HepG2 (cell line): ENCODE measurements around the gene ANO3.

Source experiments
- ARID2 ChIP-seq: sonication (generic); formaldehyde crosslinking; IDR thresholded peaks from 2 replicates; pipeline ENCODE4 v1.8.1; 2022; ENCODE audit warnings: mild to moderate bottlenecking, missing genetic modification reagents, borderline replicate concordance
- E2F1 ChIP-seq: sonication (generic); formaldehyde crosslinking; IDR thresholded peaks from 2 replicates; pipeline ENCODE4 v1.5.0; 2020; ENCODE audit warnings: missing genetic modification reagents
- EP300 ChIP-seq, 3 experiments: sonication (generic) in 1 of 3; formaldehyde crosslinking in 1 of 3; IDR thresholded peaks; 2 replicates each; pipeline versions ENCODE4 v1.5.1 to v1.6.1; 2011 to 2020; ENCODE audit warnings: low read depth in 2 of 3, low read length in 2 of 3, borderline replicate concordance in 1 of 3, improper control_type of control experiment in 1 of 3, mild to moderate bottlenecking in 1 of 3, missing genetic modification reagents in 1 of 3, moderate library complexity in 1 of 3
- NFRKB ChIP-seq: fragments of 450-650 bp; IDR thresholded peaks from 2 replicates; pipeline ENCODE4 v1.6.1; 2017
- SP1 ChIP-seq, 2 experiments: fragments of 450-650 bp in 1 of 2; sonication (generic) in 1 of 2; formaldehyde crosslinking in 1 of 2; IDR thresholded peaks; 2 replicates each; pipeline versions ENCODE4 v1.4.0 to v1.6.1; 2016 to 2020; ENCODE audit warnings: missing genetic modification reagents in 1 of 2
- TCF12 ChIP-seq, 2 experiments: fragments of 450-650 bp in 1 of 2; sonication (generic) in 1 of 2; formaldehyde crosslinking in 1 of 2; IDR thresholded peaks; 2 replicates each; pipeline versions ENCODE4 v1.6.1 to v1.8.0; 2017 to 2022; ENCODE audit warnings: antibody characterized with exemption in 1 of 2, mild to moderate bottlenecking in 1 of 2, missing genetic modification reagents in 1 of 2, moderate library complexity in 1 of 2
- YY1 ChIP-seq: IDR thresholded peaks from 2 replicates; pipeline ENCODE4 v1.6.1; 2011; ENCODE audit warnings: low read length, low read depth, moderate library complexity, mild to moderate bottlenecking; ENCODE audit not compliant: insufficient read depth, insufficient replicate concordance
- ZBTB7A ChIP-seq: sonication (generic); formaldehyde crosslinking; IDR thresholded peaks from 2 replicates; pipeline ENCODE4 v1.8.0; 2022; ENCODE audit warnings: mild to moderate bottlenecking, missing genetic modification reagents
- ZNF550 ChIP-seq: sonication (generic); formaldehyde crosslinking; IDR thresholded peaks from 2 replicates; pipeline ENCODE4 v1.4.0; 2020; ENCODE audit warnings: mild to moderate bottlenecking, missing genetic modification reagents, borderline replicate concordance
- ZNF776 ChIP-seq: sonication (generic); formaldehyde crosslinking; IDR thresholded peaks from 2 replicates; pipeline ENCODE4 v1.4.0; 2020; ENCODE audit warnings: mild to moderate bottlenecking, missing genetic modification reagents
- TF ChIP-seq, protein P1 (sequence below): sonication (generic); formaldehyde crosslinking; IDR thresholded peaks from 2 replicates; pipeline ENCODE4 v1.5.0; 2020; ENCODE audit warnings: mild to moderate bottlenecking, missing genetic modification reagents, moderate library complexity
- TF ChIP-seq, protein P2 (sequence below): sonication (generic); formaldehyde crosslinking; IDR thresholded peaks from 2 replicates; pipeline ENCODE4 v1.8.0; 2022; ENCODE audit warnings: low read depth, missing genetic modification reagents
- TF ChIP-seq, protein P3 (sequence below), 2 experiments: IDR thresholded peaks; 2 replicates each; pipeline ENCODE4 v1.6.1; 2011 to 2012; ENCODE audit warnings: low read length in 2 of 2, borderline replicate concordance in 1 of 2, low read depth in 1 of 2, mild to moderate bottlenecking in 1 of 2, moderate library complexity in 1 of 2
- TF ChIP-seq, protein P4 (sequence below): sonication (generic); formaldehyde crosslinking; IDR thresholded peaks from 2 replicates; pipeline ENCODE4 v1.9.0; 2021; ENCODE audit warnings: missing genetic modification reagents, borderline replicate concordance

DNA sequence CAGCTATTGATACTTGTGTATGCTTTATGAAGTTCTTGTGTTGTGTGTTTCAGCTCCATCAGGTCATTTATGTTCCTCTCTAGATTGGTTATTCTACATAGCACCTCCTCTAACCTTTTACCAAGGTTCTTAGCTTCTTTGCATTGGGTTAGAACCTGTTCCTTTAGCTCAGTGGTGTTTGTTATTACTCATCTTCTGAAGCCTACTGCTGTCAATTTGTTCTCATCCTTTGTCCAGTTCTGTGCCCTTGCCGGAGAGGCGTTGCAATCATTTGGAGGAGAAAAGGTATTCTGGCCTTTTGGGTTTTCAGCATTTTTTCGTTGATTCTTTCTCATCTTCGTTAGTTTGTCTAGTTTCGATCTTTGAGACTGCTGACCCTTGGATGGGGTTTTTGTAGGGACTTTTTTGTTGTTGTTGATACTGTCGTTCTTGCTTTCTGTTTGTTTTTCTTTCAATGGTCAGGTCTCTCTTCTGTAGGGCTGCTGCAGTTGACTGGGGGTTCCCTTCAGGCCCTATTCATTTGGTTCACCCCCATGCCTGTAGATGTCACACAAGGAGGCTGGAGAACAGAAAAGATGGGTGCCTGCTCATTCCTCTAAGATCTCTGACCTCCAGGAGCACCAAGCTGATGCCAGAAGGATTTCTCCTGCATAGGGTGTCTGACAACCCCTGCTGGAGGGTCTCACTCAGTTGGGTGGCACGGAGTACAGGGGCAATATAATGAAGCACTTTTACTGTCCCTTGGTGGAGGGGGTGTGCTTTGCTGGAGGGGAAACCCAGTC is 276.0 kb downstream of the ANO3 start:
- TF ChIP-seq ZBTB7A (CRISPR knock-in tag) (no peak), TCF12 (IDR thresholded peaks at IDR 0.05) (no peak), TCF12 (CRISPR knock-in tag; IDR thresholded peaks at IDR 0.05) (no peak), ARID2 (CRISPR knock-in tag) (no peak), EP300 (IDR thresholded peaks at IDR 0.05; ENCODE audit: low read depth in 2 of 2, low read length in 2 of 2) (no peak), EP300 (CRISPR knock-in tag; IDR thresholded peaks at IDR 0.05; ENCODE audit: borderline replicate concordance) (no peak), SP1 (IDR thresholded peaks at IDR 0.05) (no peak), SP1 (CRISPR knock-in tag; IDR thresholded peaks at IDR 0.05) (no peak), ZNF550 (no peak), NFRKB (no peak), ZNF776 (no peak), YY1 (no peak), E2F1 (CRISPR knock-in tag) (no peak)
- TF ChIP-seq, protein P1, sequence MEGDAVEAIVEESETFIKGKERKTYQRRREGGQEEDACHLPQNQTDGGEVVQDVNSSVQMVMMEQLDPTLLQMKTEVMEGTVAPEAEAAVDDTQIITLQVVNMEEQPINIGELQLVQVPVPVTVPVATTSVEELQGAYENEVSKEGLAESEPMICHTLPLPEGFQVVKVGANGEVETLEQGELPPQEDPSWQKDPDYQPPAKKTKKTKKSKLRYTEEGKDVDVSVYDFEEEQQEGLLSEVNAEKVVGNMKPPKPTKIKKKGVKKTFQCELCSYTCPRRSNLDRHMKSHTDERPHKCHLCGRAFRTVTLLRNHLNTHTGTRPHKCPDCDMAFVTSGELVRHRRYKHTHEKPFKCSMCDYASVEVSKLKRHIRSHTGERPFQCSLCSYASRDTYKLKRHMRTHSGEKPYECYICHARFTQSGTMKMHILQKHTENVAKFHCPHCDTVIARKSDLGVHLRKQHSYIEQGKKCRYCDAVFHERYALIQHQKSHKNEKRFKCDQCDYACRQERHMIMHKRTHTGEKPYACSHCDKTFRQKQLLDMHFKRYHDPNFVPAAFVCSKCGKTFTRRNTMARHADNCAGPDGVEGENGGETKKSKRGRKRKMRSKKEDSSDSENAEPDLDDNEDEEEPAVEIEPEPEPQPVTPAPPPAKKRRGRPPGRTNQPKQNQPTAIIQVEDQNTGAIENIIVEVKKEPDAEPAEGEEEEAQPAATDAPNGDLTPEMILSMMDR (CRISPR knock-in tag) = no peak
- TF ChIP-seq, protein P2, sequence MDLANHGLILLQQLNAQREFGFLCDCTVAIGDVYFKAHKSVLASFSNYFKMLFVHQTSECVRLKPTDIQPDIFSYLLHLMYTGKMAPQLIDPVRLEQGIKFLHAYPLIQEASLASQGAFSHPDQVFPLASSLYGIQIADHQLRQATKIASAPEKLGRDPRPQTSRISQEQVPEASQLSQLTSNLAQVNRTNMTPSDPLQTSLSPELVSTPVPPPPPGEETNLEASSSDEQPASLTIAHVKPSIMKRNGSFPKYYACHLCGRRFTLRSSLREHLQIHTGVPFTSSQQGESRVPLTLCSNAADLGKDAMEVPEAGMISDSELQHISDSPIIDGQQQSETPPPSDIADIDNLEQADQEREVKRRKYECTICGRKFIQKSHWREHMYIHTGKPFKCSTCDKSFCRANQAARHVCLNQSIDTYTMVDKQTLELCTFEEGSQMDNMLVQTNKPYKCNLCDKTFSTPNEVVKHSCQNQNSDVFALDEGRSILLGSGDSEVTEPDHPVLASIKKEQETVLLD = no peak
- TF ChIP-seq, protein P3, sequence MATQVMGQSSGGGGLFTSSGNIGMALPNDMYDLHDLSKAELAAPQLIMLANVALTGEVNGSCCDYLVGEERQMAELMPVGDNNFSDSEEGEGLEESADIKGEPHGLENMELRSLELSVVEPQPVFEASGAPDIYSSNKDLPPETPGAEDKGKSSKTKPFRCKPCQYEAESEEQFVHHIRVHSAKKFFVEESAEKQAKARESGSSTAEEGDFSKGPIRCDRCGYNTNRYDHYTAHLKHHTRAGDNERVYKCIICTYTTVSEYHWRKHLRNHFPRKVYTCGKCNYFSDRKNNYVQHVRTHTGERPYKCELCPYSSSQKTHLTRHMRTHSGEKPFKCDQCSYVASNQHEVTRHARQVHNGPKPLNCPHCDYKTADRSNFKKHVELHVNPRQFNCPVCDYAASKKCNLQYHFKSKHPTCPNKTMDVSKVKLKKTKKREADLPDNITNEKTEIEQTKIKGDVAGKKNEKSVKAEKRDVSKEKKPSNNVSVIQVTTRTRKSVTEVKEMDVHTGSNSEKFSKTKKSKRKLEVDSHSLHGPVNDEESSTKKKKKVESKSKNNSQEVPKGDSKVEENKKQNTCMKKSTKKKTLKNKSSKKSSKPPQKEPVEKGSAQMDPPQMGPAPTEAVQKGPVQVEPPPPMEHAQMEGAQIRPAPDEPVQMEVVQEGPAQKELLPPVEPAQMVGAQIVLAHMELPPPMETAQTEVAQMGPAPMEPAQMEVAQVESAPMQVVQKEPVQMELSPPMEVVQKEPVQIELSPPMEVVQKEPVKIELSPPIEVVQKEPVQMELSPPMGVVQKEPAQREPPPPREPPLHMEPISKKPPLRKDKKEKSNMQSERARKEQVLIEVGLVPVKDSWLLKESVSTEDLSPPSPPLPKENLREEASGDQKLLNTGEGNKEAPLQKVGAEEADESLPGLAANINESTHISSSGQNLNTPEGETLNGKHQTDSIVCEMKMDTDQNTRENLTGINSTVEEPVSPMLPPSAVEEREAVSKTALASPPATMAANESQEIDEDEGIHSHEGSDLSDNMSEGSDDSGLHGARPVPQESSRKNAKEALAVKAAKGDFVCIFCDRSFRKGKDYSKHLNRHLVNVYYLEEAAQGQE (IDR thresholded peaks at IDR 0.05; ENCODE audit: borderline replicate concordance in 1 of 2, low read depth in 1 of 2, low read length in 2 of 2) = no peak
- TF ChIP-seq, protein P4, sequence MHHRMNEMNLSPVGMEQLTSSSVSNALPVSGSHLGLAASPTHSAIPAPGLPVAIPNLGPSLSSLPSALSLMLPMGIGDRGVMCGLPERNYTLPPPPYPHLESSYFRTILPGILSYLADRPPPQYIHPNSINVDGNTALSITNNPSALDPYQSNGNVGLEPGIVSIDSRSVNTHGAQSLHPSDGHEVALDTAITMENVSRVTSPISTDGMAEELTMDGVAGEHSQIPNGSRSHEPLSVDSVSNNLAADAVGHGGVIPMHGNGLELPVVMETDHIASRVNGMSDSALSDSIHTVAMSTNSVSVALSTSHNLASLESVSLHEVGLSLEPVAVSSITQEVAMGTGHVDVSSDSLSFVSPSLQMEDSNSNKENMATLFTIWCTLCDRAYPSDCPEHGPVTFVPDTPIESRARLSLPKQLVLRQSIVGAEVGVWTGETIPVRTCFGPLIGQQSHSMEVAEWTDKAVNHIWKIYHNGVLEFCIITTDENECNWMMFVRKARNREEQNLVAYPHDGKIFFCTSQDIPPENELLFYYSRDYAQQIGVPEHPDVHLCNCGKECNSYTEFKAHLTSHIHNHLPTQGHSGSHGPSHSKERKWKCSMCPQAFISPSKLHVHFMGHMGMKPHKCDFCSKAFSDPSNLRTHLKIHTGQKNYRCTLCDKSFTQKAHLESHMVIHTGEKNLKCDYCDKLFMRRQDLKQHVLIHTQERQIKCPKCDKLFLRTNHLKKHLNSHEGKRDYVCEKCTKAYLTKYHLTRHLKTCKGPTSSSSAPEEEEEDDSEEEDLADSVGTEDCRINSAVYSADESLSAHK (CRISPR knock-in tag) = no peak
